KMS-11 (cell line): ENCODE measurements around the gene SHTN1.
A peak's percentile ranks its signal among the peaks of the same experiment; 100 is the strongest.

ENCODE experiments used
- H2AFZ ChIP-seq: fragments of 200-600 bp; sonication (generic); 2 replicates; pipeline ENCODE4 v1.6.1; 2016; ENCODE audit warnings: antibody characterized with exemption, mixed run types, low read depth
- H3K27ac ChIP-seq: fragments of 200-600 bp; sonication (generic); 2 replicates; pipeline ENCODE4 v1.6.1; 2016; ENCODE audit warnings: mild to moderate bottlenecking, mixed run types
- H3K27me3 ChIP-seq: fragments of 200-600 bp; sonication (generic); 2 replicates; pipeline ENCODE4 v1.6.1; 2017; ENCODE audit warnings: mild to moderate bottlenecking, low read depth, mixed run types, moderate library complexity; ENCODE audit not compliant: insufficient read depth
- H3K36me3 ChIP-seq: fragments of 200-600 bp; sonication (generic); 2 replicates; pipeline ENCODE4 v1.6.1; 2017; ENCODE audit warnings: mild to moderate bottlenecking, mixed run types; ENCODE audit not compliant: insufficient read depth
- H3K4me1 ChIP-seq: fragments of 200-600 bp; sonication (generic); 2 replicates; pipeline ENCODE4 v1.6.1; 2016; ENCODE audit warnings: mild to moderate bottlenecking, low read depth, mixed run types; ENCODE audit not compliant: poor library complexity, severe bottlenecking
- H3K4me2 ChIP-seq: fragments of 200-600 bp; sonication (generic); 2 replicates; pipeline ENCODE4 v1.7.0; 2016; ENCODE audit warnings: mild to moderate bottlenecking, mixed run types
- H3K4me3 ChIP-seq: fragments of 200-600 bp; sonication (generic); IDR thresholded peaks from 2 replicates; pipeline ENCODE4 v1.6.1; 2017; ENCODE audit warnings: low read depth, low read length, mixed read lengths; ENCODE audit not compliant: insufficient read depth
- H3K79me2 ChIP-seq: fragments of 200-600 bp; sonication (generic); 2 replicates; pipeline ENCODE4 v1.6.1; 2016; ENCODE audit warnings: low read depth, mixed run types; ENCODE audit not compliant: insufficient read depth
- H3K9ac ChIP-seq: fragments of 200-600 bp; sonication (generic); 2 replicates; pipeline ENCODE4 v1.6.1; 2016; ENCODE audit warnings: mild to moderate bottlenecking, mixed run types
- H4K20me1 ChIP-seq: fragments of 200-600 bp; sonication (generic); 2 replicates; pipeline ENCODE4 v1.6.1; 2016; ENCODE audit warnings: mild to moderate bottlenecking, mixed run types; ENCODE audit not compliant: insufficient read depth
- TF ChIP-seq, protein P1 (sequence below): fragments of 200-600 bp; sonication (generic); conservative IDR thresholded peaks from 2 replicates; pipeline ENCODE4 v1.6.1; 2017; ENCODE audit warnings: low read depth, mild to moderate bottlenecking, antibody characterized with exemption, low read length, moderate library complexity, mixed read lengths

SHTN1 gene, protein sequence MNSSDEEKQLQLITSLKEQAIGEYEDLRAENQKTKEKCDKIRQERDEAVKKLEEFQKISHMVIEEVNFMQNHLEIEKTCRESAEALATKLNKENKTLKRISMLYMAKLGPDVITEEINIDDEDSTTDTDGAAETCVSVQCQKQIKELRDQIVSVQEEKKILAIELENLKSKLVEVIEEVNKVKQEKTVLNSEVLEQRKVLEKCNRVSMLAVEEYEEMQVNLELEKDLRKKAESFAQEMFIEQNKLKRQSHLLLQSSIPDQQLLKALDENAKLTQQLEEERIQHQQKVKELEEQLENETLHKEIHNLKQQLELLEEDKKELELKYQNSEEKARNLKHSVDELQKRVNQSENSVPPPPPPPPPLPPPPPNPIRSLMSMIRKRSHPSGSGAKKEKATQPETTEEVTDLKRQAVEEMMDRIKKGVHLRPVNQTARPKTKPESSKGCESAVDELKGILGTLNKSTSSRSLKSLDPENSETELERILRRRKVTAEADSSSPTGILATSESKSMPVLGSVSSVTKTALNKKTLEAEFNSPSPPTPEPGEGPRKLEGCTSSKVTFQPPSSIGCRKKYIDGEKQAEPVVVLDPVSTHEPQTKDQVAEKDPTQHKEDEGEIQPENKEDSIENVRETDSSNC

DNA sequence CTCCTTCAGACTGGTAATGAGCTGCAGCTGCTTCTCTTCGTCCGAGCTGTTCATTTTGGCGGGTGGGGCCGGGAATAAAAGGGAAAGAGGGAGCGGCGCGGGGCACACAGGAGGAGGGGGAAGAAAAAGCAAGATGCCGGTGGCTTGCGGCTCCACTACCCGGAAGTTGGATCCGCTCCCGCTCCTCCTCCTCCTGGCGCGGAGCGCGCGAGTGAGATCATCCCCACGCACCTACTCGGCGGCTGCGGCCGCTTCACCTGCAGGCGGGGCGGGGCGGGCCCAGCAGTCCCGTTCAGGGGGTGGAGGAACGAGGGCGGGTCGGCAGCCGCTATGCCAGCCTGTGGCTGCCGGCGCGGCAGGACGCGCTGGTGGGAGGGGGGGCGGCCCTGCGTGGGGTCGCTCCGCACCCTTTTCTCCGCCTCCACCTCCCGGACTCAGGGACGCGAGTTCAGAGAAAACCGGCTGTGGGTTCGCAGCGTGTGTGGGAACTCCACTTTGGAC is at the start of gene SHTN1:
TSS of gene SHTN1 (minus strand) at position 162 of the 501 bp plus-strand sequence. CDS start at position 54, 108 bp downstream.
- H3K27me3 ChIP-seq = no peaks in the 10 kb centered on the region
- H3K4me3 ChIP-seq = no peak within 1 kb of the TSS
- H3K9ac ChIP-seq = peak within 1 kb of the TSS; percentile 89
- no peaks in the 10 kb centered on the region for H3K4me1 ChIP-seq
- H3K27ac ChIP-seq = peak within 1 kb of the TSS; percentile 26; the same call in 1 of the 2 replicates
- H2AFZ ChIP-seq = peak within 1 kb of the TSS; percentile 90
- no peaks in the 10 kb centered on the region for H4K20me1 ChIP-seq
- no peaks in the 10 kb centered on the region for H3K36me3 ChIP-seq
- TF ChIP-seq, protein P1, sequence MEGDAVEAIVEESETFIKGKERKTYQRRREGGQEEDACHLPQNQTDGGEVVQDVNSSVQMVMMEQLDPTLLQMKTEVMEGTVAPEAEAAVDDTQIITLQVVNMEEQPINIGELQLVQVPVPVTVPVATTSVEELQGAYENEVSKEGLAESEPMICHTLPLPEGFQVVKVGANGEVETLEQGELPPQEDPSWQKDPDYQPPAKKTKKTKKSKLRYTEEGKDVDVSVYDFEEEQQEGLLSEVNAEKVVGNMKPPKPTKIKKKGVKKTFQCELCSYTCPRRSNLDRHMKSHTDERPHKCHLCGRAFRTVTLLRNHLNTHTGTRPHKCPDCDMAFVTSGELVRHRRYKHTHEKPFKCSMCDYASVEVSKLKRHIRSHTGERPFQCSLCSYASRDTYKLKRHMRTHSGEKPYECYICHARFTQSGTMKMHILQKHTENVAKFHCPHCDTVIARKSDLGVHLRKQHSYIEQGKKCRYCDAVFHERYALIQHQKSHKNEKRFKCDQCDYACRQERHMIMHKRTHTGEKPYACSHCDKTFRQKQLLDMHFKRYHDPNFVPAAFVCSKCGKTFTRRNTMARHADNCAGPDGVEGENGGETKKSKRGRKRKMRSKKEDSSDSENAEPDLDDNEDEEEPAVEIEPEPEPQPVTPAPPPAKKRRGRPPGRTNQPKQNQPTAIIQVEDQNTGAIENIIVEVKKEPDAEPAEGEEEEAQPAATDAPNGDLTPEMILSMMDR = no peak
- no peaks in the 10 kb centered on the region for H3K79me2 ChIP-seq
- peak within 1 kb of the TSS; percentile 64 for H3K4me2 ChIP-seq

DNA sequence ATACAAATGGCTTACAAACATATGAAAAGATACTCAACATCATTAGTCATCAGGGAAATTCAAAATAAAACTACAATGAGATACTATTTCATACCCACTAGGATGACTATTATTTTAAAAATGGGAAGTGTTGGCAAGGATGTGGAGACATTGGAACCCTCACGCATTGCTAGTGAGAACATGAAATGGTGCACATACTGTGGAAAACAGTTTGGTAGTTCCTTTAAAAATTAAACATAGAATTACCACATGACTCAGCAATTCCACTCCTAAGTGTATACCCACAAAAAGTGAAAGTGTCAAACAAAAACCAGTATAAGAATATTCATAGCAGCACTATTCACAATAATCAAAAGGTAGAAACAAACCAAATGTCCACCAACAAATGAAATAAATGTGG is 48.5 kb upstream of the SHTN1 start:
- Histone ChIP-seq H3K27ac (no peak overlapping the region), H2AFZ (no peak overlapping the region), H3K36me3 (no peaks in the 10 kb centered on the region), H3K27me3 (no peaks in the 10 kb centered on the region), H3K4me1 (no peaks in the 10 kb centered on the region), H3K4me3 (no peak overlapping the region), H4K20me1 (no peaks in the 10 kb centered on the region), H3K9ac (no peak overlapping the region), H3K79me2 (no peaks in the 10 kb centered on the region), H3K4me2 (no peak overlapping the region)
- TF ChIP-seq, protein P1 = no peak

DNA sequence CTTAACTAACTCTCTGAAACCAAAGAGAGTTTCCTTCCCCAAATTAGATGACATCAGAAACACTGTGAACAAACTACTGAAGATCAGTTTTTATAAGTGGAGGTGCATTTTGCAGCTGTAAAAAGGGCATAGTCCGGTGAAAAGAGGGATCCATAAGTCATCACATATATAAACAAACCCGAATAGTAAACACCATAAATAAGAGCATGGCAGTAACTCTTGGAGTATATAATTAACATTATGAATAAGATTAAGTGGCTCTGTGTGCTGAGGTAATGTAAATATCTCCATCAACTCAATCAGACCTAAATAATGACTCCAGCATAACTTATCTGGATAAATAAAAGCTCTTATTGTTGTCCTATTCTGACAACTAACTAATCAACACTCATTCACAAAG is 43.0 kb upstream of the SHTN1 start:
- Histone ChIP-seq H3K27ac (no peak overlapping the region), H3K79me2 (no peaks in the 10 kb centered on the region), H3K9ac (no peak overlapping the region), H4K20me1 (no peaks in the 10 kb centered on the region), H3K4me3 (no peak overlapping the region), H3K4me2 (no peak overlapping the region), H3K27me3 (no peaks in the 10 kb centered on the region), H2AFZ (no peak overlapping the region), H3K4me1 (no peaks in the 10 kb centered on the region), H3K36me3 (no peaks in the 10 kb centered on the region)
- TF ChIP-seq, protein P1 = no peak

DNA sequence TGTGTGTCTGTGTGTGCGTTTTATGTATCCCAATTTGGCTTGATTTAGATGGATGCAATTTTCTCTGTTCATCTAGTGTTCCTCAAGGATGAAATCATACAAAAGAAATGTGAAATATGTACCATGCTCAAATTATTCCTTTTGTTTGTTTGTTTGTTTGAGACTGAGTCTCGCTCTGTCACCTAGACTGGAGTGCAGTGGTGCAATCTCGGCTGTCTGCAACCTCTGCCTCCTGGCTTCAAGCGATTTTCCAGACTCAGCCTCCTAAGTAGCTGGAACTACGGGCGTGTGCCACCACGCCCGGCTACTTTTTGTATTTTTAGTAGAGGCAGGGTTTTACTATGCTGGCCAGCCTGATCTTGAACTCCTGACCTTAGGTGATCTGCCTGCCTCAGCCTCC is 11.3 kb upstream of the SHTN1 start:
- TF ChIP-seq, protein P1 = no peak
- H3K27me3 ChIP-seq = no peaks in the 10 kb centered on the region
- no peak overlapping the region for H3K27ac ChIP-seq
- no peak overlapping the region for H3K9ac ChIP-seq
- no peak overlapping the region for H2AFZ ChIP-seq
- no peaks in the 10 kb centered on the region for H3K4me1 ChIP-seq
- H4K20me1 ChIP-seq = no peaks in the 10 kb centered on the region
- H3K36me3 ChIP-seq = no peaks in the 10 kb centered on the region
- no peak overlapping the region for H3K4me3 ChIP-seq
- H3K4me2 ChIP-seq = no peak overlapping the region
- no peaks in the 10 kb centered on the region for H3K79me2 ChIP-seq
